Measurements from ENCODE around the gene PFKFB2. TPM values are rescaled to one million over a fixed set of nuclear protein-coding genes. Genes with fewer than 3 reads are reported as not detected.
"Not testable (repeated sequence)": the region's sequence is repeated elsewhere in the genome, so short reads cannot be mapped to it uniquely, and the experiment has no call there.

Gene PFKFB2
- total RNA-seq, 1 donor: 5.1 TPM

- H3K9me3 ChIP-seq (ENCODE audit: low read depth, low read length): no peaks in the 10 kb centered on the region
- H3K4me3 ChIP-seq (ENCODE audit: low read length): no peak overlapping the region
- no peaks in the 10 kb centered on the region for H3K4me1 ChIP-seq (ENCODE audit: insufficient read depth, low read length)
- peaks cover 24% of the 10 kb centered on the region for H3K27me3 ChIP-seq (ENCODE audit: insufficient read depth, low read length)
These were observed 23.2 kb upstream of the PFKFB2 start for GRCh38 chr1:207029701-207030521.

DNA sequence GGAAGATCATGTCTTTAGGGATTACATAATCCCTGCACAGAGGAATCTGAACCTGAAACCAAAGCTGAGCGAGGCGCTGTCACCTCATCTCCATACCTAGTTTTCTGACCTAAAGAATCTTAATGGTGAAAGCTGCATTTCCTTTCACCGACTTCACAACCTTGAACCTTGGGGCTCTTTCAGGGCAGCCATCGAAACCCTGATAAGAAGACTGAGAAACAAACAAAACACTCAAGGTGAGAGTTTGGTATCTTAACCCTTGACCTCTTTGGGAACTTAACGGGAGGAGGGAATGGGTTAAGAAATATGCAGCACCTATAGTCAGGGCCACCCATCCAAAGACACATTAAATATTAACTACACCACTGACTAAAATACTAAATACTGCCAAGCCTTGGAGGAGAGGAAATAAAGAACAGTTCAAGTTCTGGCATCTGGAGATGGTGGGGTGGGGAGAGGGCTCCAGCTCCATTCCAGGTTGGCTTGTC is 22.5 kb upstream of the PFKFB2 start:
- no peaks in the 10 kb centered on the region for H3K9me3 ChIP-seq (ENCODE audit: low read depth, low read length)
- H3K4me3 ChIP-seq (ENCODE audit: low read length): no peak overlapping the region
- H3K4me1 ChIP-seq (ENCODE audit: insufficient read depth, low read length): no peaks in the 10 kb centered on the region
- peaks cover 24% of the 10 kb centered on the region for H3K27me3 ChIP-seq (ENCODE audit: insufficient read depth, low read length)

GRCh38 chr1:207031016-207031415 is 22.1 kb upstream of the PFKFB2 start:
- Histone ChIP-seq H3K4me3 (ENCODE audit: low read length) (no peak overlapping the region), H3K4me1 (ENCODE audit: insufficient read depth, low read length) (no peaks in the 10 kb centered on the region), H3K9me3 (ENCODE audit: low read depth, low read length) (no peaks in the 10 kb centered on the region), H3K27me3 (ENCODE audit: insufficient read depth, low read length) (peaks cover 24% of the 10 kb centered on the region)

- Histone ChIP-seq H3K4me3 (ENCODE audit: low read length) (no peak overlapping the region), H3K4me1 (ENCODE audit: insufficient read depth, low read length) (no peaks in the 10 kb centered on the region), H3K27me3 (ENCODE audit: insufficient read depth, low read length) (peaks cover 24% of the 10 kb centered on the region), H3K9me3 (ENCODE audit: low read depth, low read length) (no peaks in the 10 kb centered on the region)
These were observed 21.3 kb upstream of the PFKFB2 start for GRCh38 chr1:207031632-207032264.

GRCh38 chr1:207032528-207033017 is 20.5 kb upstream of the PFKFB2 start, which contains the start of gene C1orf116:
Gene C1orf116, minus strand, starts transcription at chr1:207032756. Its CDS starts 5,158 bp downstream, at chr1:207027598.
- Histone ChIP-seq H3K9me3 (ENCODE audit: low read depth, low read length) (no peaks in the 10 kb centered on the region), H3K4me1 (ENCODE audit: insufficient read depth, low read length) (no peaks in the 10 kb centered on the region), H3K4me3 (ENCODE audit: low read length) (no peak within 1 kb of the TSS), H3K27me3 (ENCODE audit: insufficient read depth, low read length) (peaks cover 24% of the 10 kb centered on the region)

DNA sequence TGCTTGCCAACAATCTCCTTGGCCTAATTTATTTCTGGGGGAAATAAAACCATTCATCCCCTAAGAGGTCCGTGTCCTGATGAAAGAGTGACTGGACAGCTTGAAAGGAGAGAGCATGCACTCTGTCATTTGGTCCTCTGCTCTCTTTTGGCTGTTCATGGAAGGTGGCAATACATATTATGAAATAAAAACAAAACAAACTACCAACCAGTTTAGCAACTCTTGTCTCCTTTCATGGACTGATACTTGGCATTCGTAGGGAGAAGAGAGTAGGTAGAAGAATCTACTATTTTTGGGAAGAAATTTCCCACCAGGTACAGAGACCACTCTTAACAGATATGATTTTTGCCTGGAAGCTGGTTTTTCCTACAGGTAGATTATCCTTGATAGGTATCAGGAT is 19.8 kb upstream of the PFKFB2 start:
- Histone ChIP-seq H3K4me1 (ENCODE audit: insufficient read depth, low read length) (no peaks in the 10 kb centered on the region), H3K27me3 (ENCODE audit: insufficient read depth, low read length) (peaks cover 24% of the 10 kb centered on the region), H3K9me3 (ENCODE audit: low read depth, low read length) (no peaks in the 10 kb centered on the region)

GRCh38 chr1:207034208-207034607 is 18.9 kb upstream of the PFKFB2 start:
- Histone ChIP-seq H3K4me1 (ENCODE audit: insufficient read depth, low read length) (no peaks in the 10 kb centered on the region), H3K9me3 (ENCODE audit: low read depth, low read length) (no peaks in the 10 kb centered on the region), H3K27me3 (ENCODE audit: insufficient read depth, low read length) (peaks cover 24% of the 10 kb centered on the region)

More for the DNA sequence above, 19.8 kb upstream of the PFKFB2 start:
- no peak overlapping the region for H3K4me3 ChIP-seq (ENCODE audit: low read length)

GRCh38 chr1:207034998-207035397 is 18.1 kb upstream of the PFKFB2 start:
- H3K4me1 ChIP-seq (ENCODE audit: insufficient read depth, low read length): no peaks in the 10 kb centered on the region
- H3K27me3 ChIP-seq (ENCODE audit: insufficient read depth, low read length): peaks cover 24% of the 10 kb centered on the region
- H3K4me3 ChIP-seq (ENCODE audit: low read length): no peak overlapping the region
- H3K9me3 ChIP-seq (ENCODE audit: low read depth, low read length): no peaks in the 10 kb centered on the region

More at GRCh38 chr1:207034208-207034607, 18.9 kb upstream of the PFKFB2 start:
- no peak overlapping the region for H3K4me3 ChIP-seq (ENCODE audit: low read length)

GRCh38 chr1:207035877-207036551 is 17.1 kb upstream of the PFKFB2 start:
- H3K9me3 ChIP-seq (ENCODE audit: low read depth, low read length): no peaks in the 10 kb centered on the region
- peaks cover 21% of the 10 kb centered on the region for H3K27me3 ChIP-seq (ENCODE audit: insufficient read depth, low read length)
- H3K4me1 ChIP-seq (ENCODE audit: insufficient read depth, low read length): no peaks in the 10 kb centered on the region

DNA sequence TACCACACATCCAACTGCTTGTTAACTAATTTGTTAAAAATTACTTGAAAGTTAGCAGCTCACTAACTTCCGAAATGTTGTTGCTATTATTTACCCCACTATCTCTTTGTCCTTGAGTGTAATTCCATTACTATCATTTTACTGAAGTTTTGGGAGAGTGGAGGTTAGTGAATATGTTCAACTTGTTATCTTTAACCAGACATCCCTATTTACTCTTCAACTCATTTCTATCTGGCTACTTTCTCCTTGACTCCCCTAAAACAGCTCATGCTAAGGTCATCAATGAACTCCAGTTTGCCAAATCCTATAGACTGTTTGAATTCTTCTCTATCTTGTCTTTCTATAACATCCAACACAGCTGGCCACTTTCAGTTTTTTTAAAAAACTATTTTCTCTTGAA is 16.2 kb upstream of the PFKFB2 start:
- peaks cover 16% of the 10 kb centered on the region for H3K27me3 ChIP-seq (ENCODE audit: insufficient read depth, low read length)
- H3K4me1 ChIP-seq (ENCODE audit: insufficient read depth, low read length): no peaks in the 10 kb centered on the region
- H3K9me3 ChIP-seq (ENCODE audit: low read depth, low read length): no peaks in the 10 kb centered on the region
- no peak overlapping the region for H3K4me3 ChIP-seq (ENCODE audit: low read length)

More at GRCh38 chr1:207035877-207036551, 17.1 kb upstream of the PFKFB2 start:
- H3K4me3 ChIP-seq (ENCODE audit: low read length): no peak overlapping the region

DNA sequence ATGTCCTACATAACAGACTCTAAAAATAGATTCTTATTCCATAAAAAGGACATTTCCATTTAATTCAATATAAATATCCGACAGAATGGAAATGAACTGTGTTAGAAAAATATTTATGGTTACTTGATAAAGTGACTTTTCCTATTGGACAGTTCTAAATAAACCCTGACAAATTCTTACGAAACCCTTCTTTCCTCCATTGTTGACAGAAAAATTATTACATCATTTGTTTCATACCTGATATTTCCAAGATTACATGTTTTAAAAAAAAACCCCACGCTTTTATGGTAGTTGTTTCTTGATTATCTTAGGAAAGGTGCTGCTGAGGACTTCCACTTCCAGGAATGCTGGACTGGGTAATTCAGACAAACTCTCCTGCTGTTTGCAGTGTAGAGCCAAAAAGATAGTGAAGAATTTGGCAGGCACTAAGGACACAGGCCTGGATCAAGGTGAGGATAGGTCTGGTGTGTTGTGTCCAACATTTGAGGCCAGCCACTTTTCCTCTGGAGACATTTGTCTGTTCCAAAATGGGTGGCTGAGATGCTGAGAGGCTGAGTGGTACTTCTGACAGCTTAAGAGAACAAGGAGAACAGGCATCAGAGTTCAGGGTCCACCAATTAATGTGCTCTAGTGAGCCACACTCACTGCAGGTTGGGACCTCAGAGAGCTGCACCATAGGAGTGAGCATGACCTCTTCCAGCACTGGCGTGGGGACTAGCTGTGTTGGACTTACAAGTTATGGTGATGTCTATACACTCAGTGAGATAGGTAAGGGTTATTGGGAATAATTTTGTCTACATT is 13.5 kb upstream of the PFKFB2 start:
- H3K27me3 ChIP-seq (ENCODE audit: insufficient read depth, low read length): no peaks in the 10 kb centered on the region
- H3K4me3 ChIP-seq (ENCODE audit: low read length): no peak overlapping the region
- H3K4me1 ChIP-seq (ENCODE audit: insufficient read depth, low read length): no peaks in the 10 kb centered on the region
- H3K9me3 ChIP-seq (ENCODE audit: low read depth, low read length): no peaks in the 10 kb centered on the region

DNA sequence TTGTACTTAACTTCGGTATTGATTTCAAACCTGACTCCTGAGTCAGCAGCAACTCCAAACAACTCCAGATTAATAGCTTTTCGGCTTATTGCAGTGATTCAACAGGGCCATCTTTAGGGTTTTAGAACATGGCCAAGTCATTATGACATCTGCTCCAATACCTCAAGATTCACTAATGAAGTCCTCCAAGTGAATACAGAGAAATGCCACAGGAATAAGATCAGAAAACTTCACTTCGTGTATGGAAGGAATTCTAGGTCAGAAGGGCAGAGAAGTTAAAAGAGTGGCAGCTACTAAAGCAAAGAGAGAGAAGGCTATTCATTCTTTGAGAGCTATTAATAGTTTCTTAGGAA is 12.9 kb upstream of the PFKFB2 start:
- Histone ChIP-seq H3K9me3 (ENCODE audit: low read depth, low read length) (no peaks in the 10 kb centered on the region), H3K4me3 (ENCODE audit: low read length) (no peak overlapping the region), H3K4me1 (ENCODE audit: insufficient read depth, low read length) (no peaks in the 10 kb centered on the region), H3K27me3 (ENCODE audit: insufficient read depth, low read length) (no peaks in the 10 kb centered on the region)

- H3K9me3 ChIP-seq (ENCODE audit: low read depth, low read length); H3K4me1 ChIP-seq (ENCODE audit: insufficient read depth, low read length); H3K27me3 ChIP-seq (ENCODE audit: insufficient read depth, low read length); H3K4me3 ChIP-seq (ENCODE audit: low read length): not testable (repeated sequence)
These were observed 11.7 kb upstream of the PFKFB2 start for GRCh38 chr1:207041397-207041796.

- Histone ChIP-seq H3K4me3 (ENCODE audit: low read length) (no peak overlapping the region), H3K27me3 (ENCODE audit: insufficient read depth, low read length) (no peaks in the 10 kb centered on the region), H3K4me1 (ENCODE audit: insufficient read depth, low read length) (peaks cover 7% of the 10 kb centered on the region), H3K9me3 (ENCODE audit: low read depth, low read length) (no peaks in the 10 kb centered on the region)
These were observed 7.6 kb upstream of the PFKFB2 start for GRCh38 chr1:207045453-207045852.

Data from mononuclear cell (primary cell).